Neuron (in vitro differentiated cells): Measurements from ENCODE around the gene PLEKHM3.

ENCODE experiments used
- H2AFZ ChIP-seq: one replicate; pipeline ENCODE4 v1.6.1; 2013; ENCODE audit warnings: low read depth, mild to moderate bottlenecking, inconsistent platforms, low read length, moderate library complexity
- H3K27me3 ChIP-seq: one replicate; pipeline ENCODE4 v1.6.1; 2013; ENCODE audit warnings: low read length; ENCODE audit not compliant: insufficient read depth
- H3K36me3 ChIP-seq: one replicate; pipeline ENCODE4 v1.6.1; 2013; ENCODE audit warnings: low read length; ENCODE audit not compliant: insufficient read depth
- H3K4me1 ChIP-seq: one replicate; pipeline ENCODE4 v1.6.1; 2013; ENCODE audit warnings: low read length; ENCODE audit not compliant: insufficient read depth
- H3K4me3 ChIP-seq: 2 replicates; pipeline ENCODE4 v1.5.1; 2013; ENCODE audit warnings: mild to moderate bottlenecking, low read length, moderate library complexity
- H3K9me3 ChIP-seq: one replicate; pipeline ENCODE4 v1.6.1; 2013; ENCODE audit warnings: low read length

Gene PLEKHM3

DNA sequence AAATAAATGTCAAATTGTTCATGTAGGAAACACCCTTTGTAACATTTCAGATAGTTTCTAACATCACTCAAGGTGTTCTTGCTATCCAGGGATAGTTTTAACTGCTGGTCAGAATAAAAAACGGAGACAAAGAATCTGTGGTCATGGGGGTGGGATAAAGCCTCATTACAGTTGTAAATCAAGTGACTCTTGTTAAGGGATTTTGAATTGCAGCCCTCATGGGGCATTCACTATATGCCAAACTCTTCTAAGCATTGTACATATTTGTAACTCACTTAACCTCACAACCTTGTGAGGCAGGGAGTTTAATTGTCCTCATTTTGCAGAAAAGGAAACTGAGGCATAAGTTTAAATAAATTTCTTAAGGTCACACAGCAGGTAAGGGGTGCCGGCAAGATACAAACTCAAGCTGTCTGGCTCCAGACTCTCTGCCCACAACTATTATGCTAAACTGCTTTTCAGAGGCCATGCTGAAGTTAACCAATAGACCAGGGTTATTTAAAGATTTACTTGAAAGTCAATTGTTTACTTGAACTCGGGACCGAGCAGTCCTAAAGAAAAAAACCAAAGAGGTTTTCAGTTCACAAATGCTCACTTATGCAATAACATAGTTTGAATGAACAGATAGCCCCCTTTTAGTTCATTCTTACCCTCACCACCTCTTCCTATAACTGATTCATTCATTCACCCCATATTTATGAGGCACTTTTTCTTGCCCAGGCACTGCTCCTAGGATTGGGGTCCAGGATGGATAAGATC, 134.1 kb downstream of the PLEKHM3 start:
- H3K4me1 ChIP-seq = peaks cover 21% of the 10 kb centered on the region

DNA sequence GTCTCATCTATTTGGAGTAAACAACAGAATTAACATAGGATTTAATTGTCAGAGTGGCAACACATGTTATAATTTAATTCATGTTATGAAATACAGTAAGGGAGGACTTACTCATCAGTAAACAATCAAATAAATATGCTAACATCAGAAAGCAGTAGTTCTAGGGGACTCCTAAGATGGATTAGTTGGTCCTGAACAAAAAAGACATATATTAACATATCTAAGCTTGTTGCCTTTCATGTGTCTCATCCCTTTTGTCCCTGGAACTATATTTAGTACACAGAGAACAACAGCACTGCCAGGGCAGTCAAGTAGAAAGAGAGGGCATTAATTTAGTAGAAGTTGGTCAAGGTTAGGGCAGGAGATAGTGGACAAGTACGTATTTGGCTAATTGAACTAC, 137.8 kb downstream of the PLEKHM3 start:
- Histone ChIP-seq H3K9me3 (no peaks in the 10 kb centered on the region), H3K4me1 (peaks cover 7% of the 10 kb centered on the region), H3K36me3 (no peaks in the 10 kb centered on the region), H3K4me3 (no peak overlapping the region), H3K27me3 (no peaks in the 10 kb centered on the region), H2AFZ (no peak overlapping the region)

More for the DNA sequence above, 134.1 kb downstream of the PLEKHM3 start:
- Histone ChIP-seq H2AFZ (no peak overlapping the region), H3K27me3 (no peaks in the 10 kb centered on the region), H3K4me3 (no peak overlapping the region), H3K36me3 (no peaks in the 10 kb centered on the region), H3K9me3 (no peaks in the 10 kb centered on the region)

DNA sequence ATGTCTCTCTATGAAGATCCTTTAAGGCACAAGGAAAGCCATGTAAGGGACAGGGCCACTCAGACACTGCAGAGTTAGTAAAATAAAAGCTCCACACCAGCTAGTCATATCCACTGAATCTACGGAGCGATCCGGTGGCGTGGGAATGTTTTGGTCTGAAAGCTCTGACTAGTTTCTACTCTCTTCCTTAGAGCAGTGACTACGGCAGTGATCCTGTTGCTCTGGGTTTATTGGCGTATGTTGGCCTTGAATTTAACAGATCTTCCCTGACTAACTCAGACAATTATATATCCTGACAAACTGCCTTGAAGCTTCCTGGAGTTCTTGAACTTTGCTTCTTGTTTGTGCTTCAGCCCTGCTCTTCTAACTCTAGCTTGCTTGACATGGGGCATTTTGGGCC, 140.3 kb downstream of the PLEKHM3 start:
- no peaks in the 10 kb centered on the region for H3K27me3 ChIP-seq
- H3K4me1 ChIP-seq = peaks cover 7% of the 10 kb centered on the region
- no peak overlapping the region for H3K4me3 ChIP-seq
- no peaks in the 10 kb centered on the region for H3K36me3 ChIP-seq
- H3K9me3 ChIP-seq = no peaks in the 10 kb centered on the region
- H2AFZ ChIP-seq = no peak overlapping the region

GRCh38 chr2:207884127-207884526, 141.2 kb downstream of the PLEKHM3 start:
- H3K9me3 ChIP-seq = no peaks in the 10 kb centered on the region
- H3K4me3 ChIP-seq = no peak overlapping the region
- no peaks in the 10 kb centered on the region for H3K36me3 ChIP-seq
- H3K4me1 ChIP-seq = peaks cover 7% of the 10 kb centered on the region
- no peak overlapping the region for H2AFZ ChIP-seq
- H3K27me3 ChIP-seq = no peaks in the 10 kb centered on the region

GRCh38 chr2:207883002-207883780, 142.1 kb downstream of the PLEKHM3 start:
- H3K9me3 ChIP-seq = no peaks in the 10 kb centered on the region
- H3K27me3 ChIP-seq = no peaks in the 10 kb centered on the region
- H3K4me3 ChIP-seq = no peak overlapping the region
- H3K36me3 ChIP-seq = no peaks in the 10 kb centered on the region
- peaks cover 7% of the 10 kb centered on the region for H3K4me1 ChIP-seq
- H2AFZ ChIP-seq = no peak overlapping the region

- H3K27me3 ChIP-seq = no peaks in the 10 kb centered on the region
Observed at GRCh38 chr2:207881902-207882301, 143.4 kb downstream of the PLEKHM3 start.

GRCh38 chr2:207879536-207879935, 145.8 kb downstream of the PLEKHM3 start:
- H2AFZ ChIP-seq = no peak overlapping the region
- no peaks in the 10 kb centered on the region for H3K9me3 ChIP-seq
- H3K4me1 ChIP-seq = no peaks in the 10 kb centered on the region
- no peak overlapping the region for H3K4me3 ChIP-seq
- no peaks in the 10 kb centered on the region for H3K36me3 ChIP-seq
- no peaks in the 10 kb centered on the region for H3K27me3 ChIP-seq

More at GRCh38 chr2:207881902-207882301, 143.4 kb downstream of the PLEKHM3 start:
- no peaks in the 10 kb centered on the region for H3K4me1 ChIP-seq
- no peaks in the 10 kb centered on the region for H3K9me3 ChIP-seq
- H3K4me3 ChIP-seq = no peak overlapping the region
- no peaks in the 10 kb centered on the region for H3K36me3 ChIP-seq
- H2AFZ ChIP-seq = no peak overlapping the region

DNA sequence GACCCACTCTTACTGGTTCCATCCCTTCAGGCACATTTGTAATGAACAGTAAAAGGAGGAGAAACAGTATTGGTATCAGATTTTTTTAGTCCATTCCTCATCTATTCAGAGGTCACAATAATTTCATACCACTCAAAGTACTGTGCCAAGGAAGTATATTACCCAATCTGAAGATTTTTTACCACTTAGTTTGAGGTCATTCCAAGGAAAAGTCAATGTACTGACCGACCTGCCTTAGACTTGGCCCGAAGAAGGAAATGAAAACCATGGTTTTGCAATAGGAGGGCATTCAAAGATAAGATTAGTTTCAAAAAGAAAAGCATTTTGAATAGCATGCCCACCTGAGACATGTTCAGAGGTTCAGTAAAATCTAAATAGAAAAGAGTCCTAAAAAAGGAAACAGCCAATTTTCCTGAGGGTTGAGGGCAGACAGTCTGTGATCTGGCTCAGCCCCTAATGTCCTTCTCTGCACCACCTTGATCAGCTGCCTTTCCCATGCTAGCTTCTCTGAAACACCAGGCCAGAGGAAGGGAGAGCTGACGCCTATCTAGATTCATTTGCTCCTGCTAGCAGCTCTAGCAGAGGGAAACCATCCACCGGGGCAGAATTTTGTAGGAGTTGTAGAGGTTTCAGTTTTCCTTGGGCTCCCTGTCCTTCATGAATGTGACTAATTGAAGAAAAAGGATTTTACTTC, 148.3 kb downstream of the PLEKHM3 start:
- Histone ChIP-seq H3K4me3 (no peak overlapping the region), H2AFZ (no peak overlapping the region), H3K9me3 (no peaks in the 10 kb centered on the region), H3K27me3 (no peaks in the 10 kb centered on the region), H3K36me3 (no peaks in the 10 kb centered on the region), H3K4me1 (no peaks in the 10 kb centered on the region)

DNA sequence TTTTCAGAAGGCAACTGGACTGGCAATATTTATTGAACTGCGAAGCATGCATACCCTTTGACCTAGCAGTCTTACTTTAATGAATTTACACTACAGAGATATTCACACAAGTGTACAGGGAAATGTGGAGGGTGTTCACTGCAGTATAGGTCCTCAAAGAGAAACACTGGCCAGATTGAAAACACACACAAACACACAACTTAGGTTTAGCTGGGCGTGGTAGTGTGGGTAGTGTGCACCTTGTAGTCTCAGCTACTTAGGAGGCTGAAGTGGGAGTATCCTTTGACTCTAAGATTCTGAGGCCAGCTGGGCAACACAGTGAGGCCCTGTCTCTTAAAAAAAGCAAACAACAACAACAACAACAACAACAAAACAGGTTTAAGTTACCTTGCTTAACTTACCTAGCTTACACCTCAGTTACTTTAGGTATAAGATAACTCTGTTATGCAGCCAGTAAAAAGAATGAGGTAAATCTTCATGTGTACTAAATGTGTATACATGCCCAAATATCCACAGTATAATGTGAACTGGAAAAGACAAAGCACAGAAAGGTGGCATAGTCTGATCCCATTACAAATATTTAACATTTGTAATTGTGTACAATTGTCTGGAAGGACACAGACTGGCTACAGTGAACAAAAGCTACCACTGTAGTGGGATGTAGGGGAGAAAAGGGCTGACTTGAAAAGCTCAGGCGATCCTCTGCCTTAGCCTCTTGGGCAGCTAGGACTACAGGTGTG, 149.7 kb downstream of the PLEKHM3 start:
- Histone ChIP-seq H3K9me3 (no peaks in the 10 kb centered on the region), H3K4me1 (no peaks in the 10 kb centered on the region), H3K27me3 (no peaks in the 10 kb centered on the region), H2AFZ (no peak overlapping the region), H3K36me3 (no peaks in the 10 kb centered on the region), H3K4me3 (no peak overlapping the region)

GRCh38 chr2:207873794-207874193, 151.5 kb downstream of the PLEKHM3 start:
- Histone ChIP-seq H3K4me1 (no peaks in the 10 kb centered on the region), H3K27me3 (no peaks in the 10 kb centered on the region), H3K36me3 (no peaks in the 10 kb centered on the region), H3K4me3 (no peak overlapping the region), H3K9me3 (no peaks in the 10 kb centered on the region), H2AFZ (no peak overlapping the region)

GRCh38 chr2:207871911-207872310, 153.4 kb downstream of the PLEKHM3 start:
- no peaks in the 10 kb centered on the region for H3K9me3 ChIP-seq
- H3K27me3 ChIP-seq = no peaks in the 10 kb centered on the region
- H2AFZ ChIP-seq = no peak overlapping the region
- H3K4me1 ChIP-seq = no peaks in the 10 kb centered on the region
- H3K36me3 ChIP-seq = no peaks in the 10 kb centered on the region
- H3K4me3 ChIP-seq = no peak overlapping the region

DNA sequence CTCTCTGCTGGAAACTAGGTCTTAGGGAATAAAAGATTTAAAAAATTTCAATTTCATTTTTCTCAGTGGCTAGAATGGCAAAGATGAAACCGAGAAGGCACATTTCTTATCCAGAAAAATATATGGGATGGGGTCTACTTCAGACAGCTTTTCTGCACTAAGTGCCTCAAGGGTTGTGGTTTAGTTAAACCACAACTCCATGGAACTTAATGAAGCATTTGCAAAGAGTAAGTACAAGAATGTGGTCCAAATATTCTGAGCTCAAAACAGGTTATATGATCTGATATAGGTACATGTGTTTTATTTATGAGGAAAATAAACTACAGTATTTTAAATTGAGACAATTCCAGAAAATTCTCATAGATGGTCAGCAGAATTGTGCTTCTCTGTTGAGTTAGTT, 153.8 kb downstream of the PLEKHM3 start:
- H3K36me3 ChIP-seq = no peaks in the 10 kb centered on the region
- H3K9me3 ChIP-seq = no peaks in the 10 kb centered on the region
- H3K4me1 ChIP-seq = no peaks in the 10 kb centered on the region
- no peak overlapping the region for H2AFZ ChIP-seq
- H3K27me3 ChIP-seq = no peaks in the 10 kb centered on the region
- no peak overlapping the region for H3K4me3 ChIP-seq
